HepG2 (cell line): ENCODE results near the gene TMEM236. TPM values are rescaled to one million over a fixed set of nuclear protein-coding genes. Genes with fewer than 3 reads are reported as not detected.

Source experiments
- ATAC-seq: fragments of 200-7000 bp; cut with Tn5 transposase; 3 replicates; pipeline ENCODE4 v1.9.1; 2020; ENCODE audit warnings: mild to moderate bottlenecking, moderate library complexity
- BruUV-seq: library from RNA; stranded (reverse); fragments of 400-500 nt; replicated peaks from 2 replicates; lab custom pipeline; 2021; lab: Mats Ljungman, UMichigan
- CTCF ChIA-PET: fragments of 300-600 bp; formaldehyde crosslinking; extraction: SDS; loops from one replicate; lab custom pipeline; 2021; ENCODE audit warnings: low total read pairs, inconsistent platforms, low intra/inter-chr PET ratio; lab: Yijun Ruan, JAX
- POLR2A ChIA-PET: fragments of 350-600 bp; sonication (Branson Sonifier 250); formaldehyde crosslinking; loops from one replicate; lab custom pipeline; 2020; ENCODE audit warnings: antibody characterized with exemption, inconsistent platforms; lab: Yijun Ruan, JAX
- DNase-seq: peaks from one replicate; pipeline ENCODE4 v3.0.0-alpha.2; 2015; ENCODE audit warnings: low spot score
- FAIRE-seq: peaks from 3 replicates; lab custom pipeline; 2011; peaks lifted over from hg19 to GRCh38; lab: Jason Lieb, UNC
- H2AFZ ChIP-seq: one replicate; pipeline ENCODE4 v1.6.1; 2011; ENCODE audit warnings: low read length, inconsistent platforms
- H3K27ac ChIP-seq: fragments of 300-600 bp; 3 replicates; pipeline ENCODE4 v1.8.0; 2011; ENCODE audit warnings: mixed run types, mild to moderate bottlenecking, mixed read lengths, low read length, inconsistent platforms; ENCODE audit not compliant: insufficient read depth; ENCODE audit errors: extremely low read length
- H3K27me3 ChIP-seq, 2 experiments: fragments of 200-600 bp in 1 of 2; 2 replicates in 1 of 2; 3 replicates in 1 of 2; pipeline versions ENCODE4 v1.6.0 to v1.8.0; 2011; ENCODE audit warnings: low read length in 2 of 2, mild to moderate bottlenecking in 2 of 2, moderate library complexity in 2 of 2, inconsistent platforms in 1 of 2; ENCODE audit not compliant: insufficient read depth in 2 of 2, control insufficient read depth in 1 of 2
- H3K36me3 ChIP-seq, 2 experiments: fragments of 200-600 bp in 1 of 2; replicated peaks in 1 of 2; 2 replicates in 1 of 2; 3 replicates in 1 of 2; pipeline versions ENCODE4 v1.5.1 to v1.8.0; 2011; ENCODE audit warnings: low read length in 2 of 2, inconsistent platforms in 1 of 2; ENCODE audit not compliant: insufficient read depth in 2 of 2, control insufficient read depth in 1 of 2
- H3K4me1 ChIP-seq: 2 replicates; pipeline ENCODE4 v1.5.1; 2012; ENCODE audit warnings: low read length, inconsistent platforms; ENCODE audit not compliant: insufficient read depth
- H3K4me2 ChIP-seq: 2 replicates; pipeline ENCODE4 v1.6.0; 2011; ENCODE audit warnings: low read depth, low read length, inconsistent platforms
- H3K4me3 ChIP-seq, 3 experiments: fragments of 200-600 bp in 1 of 3; sonication (generic), shearing (Covaris generic) in 1 of 3; replicated peaks in 1 of 3; 2 replicates each; pipeline ENCODE4 v1.5.1; 2011 to 2016; ENCODE audit warnings: low read length in 3 of 3, inconsistent platforms in 2 of 3, low read depth in 2 of 3, mild to moderate bottlenecking in 2 of 3, control low read depth in 1 of 3, mixed read lengths in 1 of 3; ENCODE audit not compliant: insufficient read depth in 1 of 3
- H3K79me2 ChIP-seq: one replicate; pipeline ENCODE4 v1.6.1; 2011; ENCODE audit warnings: low read length, inconsistent platforms; ENCODE audit not compliant: insufficient read depth
- H3K9ac ChIP-seq: 2 replicates; pipeline ENCODE4 v1.6.0; 2011; ENCODE audit warnings: mild to moderate bottlenecking, low read depth, low read length, inconsistent platforms; ENCODE audit not compliant: insufficient read depth
- H3K9me3 ChIP-seq: 2 replicates; pipeline ENCODE4 v1.5.1; 2012; ENCODE audit warnings: mild to moderate bottlenecking, low read length
- H4K20me1 ChIP-seq: 2 replicates; pipeline ENCODE4 v1.6.0; 2011; ENCODE audit warnings: inconsistent platforms, mild to moderate bottlenecking, low read length, moderate library complexity; ENCODE audit not compliant: insufficient read depth
- CTCF ChIP-seq: sonication (generic); formaldehyde crosslinking; IDR thresholded peaks from 2 replicates; pipeline ENCODE4 v1.5.0; 2020; ENCODE audit warnings: mild to moderate bottlenecking, missing genetic modification reagents, moderate library complexity
- FOSL2 ChIP-seq: sonication (generic); formaldehyde crosslinking; IDR thresholded peaks from 2 replicates; pipeline ENCODE4 v1.4.0; 2020; ENCODE audit warnings: missing genetic modification reagents
- MAZ ChIP-seq, 2 experiments: sonication (generic) in 1 of 2; formaldehyde crosslinking in 1 of 2; IDR thresholded peaks; 2 replicates each; pipeline versions ENCODE4 v1.5.0 to v1.6.1; 2012 to 2020; ENCODE audit warnings: low read depth in 2 of 2, mild to moderate bottlenecking in 2 of 2, borderline replicate concordance in 1 of 2, improper control_type of control experiment in 1 of 2, low read length in 1 of 2, missing genetic modification reagents in 1 of 2, moderate library complexity in 1 of 2
- SOX6 ChIP-seq, 2 experiments: fragments of 450-650 bp in 1 of 2; sonication (generic) in 1 of 2; formaldehyde crosslinking in 1 of 2; IDR thresholded peaks; 2 replicates each; pipeline versions ENCODE4 v1.4.0 to v1.6.1; 2017 to 2020; ENCODE audit warnings: antibody characterized with exemption in 1 of 2, mild to moderate bottlenecking in 1 of 2, missing genetic modification reagents in 1 of 2
- STAG1 ChIP-seq: sonication (generic); formaldehyde crosslinking; IDR thresholded peaks from 2 replicates; pipeline ENCODE4 v1.4.0; 2020; ENCODE audit warnings: missing genetic modification reagents
- TARDBP ChIP-seq: sonication (generic); formaldehyde crosslinking; IDR thresholded peaks from 2 replicates; pipeline ENCODE4 v1.8.0; 2022; ENCODE audit warnings: mild to moderate bottlenecking, missing genetic modification reagents
- ZNF788 ChIP-seq: sonication (generic); formaldehyde crosslinking; IDR thresholded peaks from 2 replicates; pipeline ENCODE4 v1.5.0; 2020; ENCODE audit warnings: mild to moderate bottlenecking, missing genetic modification reagents, borderline replicate concordance
- WGBS: methylation state at CpG from one replicate; pipeline ENCODE4 v1.1.6; 2017; ENCODE audit warnings: low lambda C conversion rate; 5-methylcytosine and 5-hydroxymethylcytosine counted together
- in situ Hi-C: cut with HindIII; loops from 2 replicates; pipeline ENCODE4 v1.10.0; 2017; ENCODE audit warnings: low pct_unique_long_range_greater_than_20kb; ENCODE audit not compliant: extremely low pct_ligation_motif_present
- intact Hi-C: fragments of 100-400 bp; cut with micrococcal nuclease; formaldehyde crosslinking; loops from one replicate; pipeline ENCODE4 v1.10.0; 2022; ENCODE audit not compliant: unreplicated experiment
- polyA plus RNA-seq, 8 experiments: library from polyadenylated mRNA; depleted of rRNA in 3 of 8; stranded (reverse) in 7 of 8; unstranded in 1 of 8; fragments of >200 nt; fragmentation: Illumina TruSeq in 4 of 8; extraction: Trizol in 4 of 8; gene quantifications; 2 replicates each; pipeline versions ENCODE4 v1.2.1 to v1.2.3, GENCODE V29; 2011 to 2016; ENCODE audit warnings: low read depth in 4 of 8, missing spikeins in 1 of 8, mixed read lengths in 1 of 8; ENCODE audit not compliant: insufficient read depth in 1 of 8
- total RNA-seq, 5 experiments: library from RNA; depleted of rRNA; stranded (reverse); fragments of >200 nt; fragmentation: Illumina TruSeq; extraction: Trizol; gene quantifications; 2 replicates each; pipeline ENCODE4 v1.2.3, GENCODE V29; 2016; ENCODE audit warnings: low read depth in 1 of 5

TMEM236 gene
- total and polyA plus RNA-seq, 2 of the 13 experiments (the other 11 are each of a cell fraction or from before 2014, with no cell fraction given) = 0.04 to 0.08 TPM

GRCh38 chr10:17805330-17805729, 53.3 kb downstream of the TMEM236 start:
- Histone ChIP-seq H3K9ac (no peak overlapping the region), H4K20me1 (no peaks in the 10 kb centered on the region), H3K4me2 (no peak overlapping the region), H2AFZ (no peak overlapping the region), H3K36me3 (no peaks in the 10 kb centered on the region), H3K9me3 (no peaks in the 10 kb centered on the region), H3K27me3 (peaks cover 4 to 27% of the 10 kb centered on the region in 2 experiments; a peak in 3 of 5 replicates), H3K27ac (no peak overlapping the region), H3K79me2 (no peaks in the 10 kb centered on the region), H3K4me3 (no peak overlapping the region), H3K4me1 (no peaks in the 10 kb centered on the region)
- DNase-seq = no peak
- no TSS peak for BruUV-seq
- in situ Hi-C loops = no loop called here
- 5% methylated on average over 3 of the region's 3 CpGs for WGBS
- ChIA-PET POLR2A (no interaction called here), CTCF (no interaction called here)
- no peak for ATAC-seq
- FAIRE-seq = no peak
- TF ChIP-seq MAZ (IDR thresholded peaks at IDR 0.05; ENCODE audit: borderline replicate concordance, low read depth, low read length) = no peak
- no peak for TF ChIP-seq MAZ (CRISPR knock-in tag; IDR thresholded peaks at IDR 0.05; ENCODE audit: low read depth)
- no peak for TF ChIP-seq ZNF788 (CRISPR knock-in tag)
- TF ChIP-seq TARDBP = no peak
- intact Hi-C loops = no loop called here

DNA sequence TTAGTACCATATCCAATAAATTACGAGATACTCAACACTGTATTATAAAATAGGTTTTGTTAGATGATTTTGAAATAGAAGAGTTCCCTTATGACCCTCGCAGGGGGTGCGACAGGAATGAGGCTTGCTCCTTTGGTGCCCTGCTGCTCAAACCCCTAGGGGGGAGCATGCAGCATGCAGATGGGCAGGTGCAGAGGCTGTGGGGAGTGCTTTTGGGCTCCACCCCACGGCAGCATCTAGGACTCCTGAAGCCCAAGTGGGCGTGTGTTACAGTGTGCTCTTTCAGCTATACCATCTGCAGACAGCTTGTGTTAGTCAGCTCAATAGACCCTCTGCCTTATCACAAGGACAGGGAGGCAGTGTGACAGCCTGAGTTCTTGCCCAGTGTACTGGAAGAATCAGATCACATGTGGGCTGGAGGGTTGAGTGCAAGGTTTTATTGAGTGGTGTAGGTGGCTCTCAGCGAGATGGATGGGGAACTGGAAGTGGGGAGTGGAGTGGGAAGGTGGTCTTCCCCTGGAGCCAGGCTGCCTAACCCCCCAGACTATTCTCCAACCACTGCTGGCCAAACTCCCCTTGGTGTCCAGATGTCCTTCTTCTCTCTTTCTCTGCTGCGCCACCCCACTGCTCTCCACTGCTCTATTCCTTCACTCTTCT, 54.0 kb downstream of the TMEM236 start:
- Histone ChIP-seq H3K79me2 (no peaks in the 10 kb centered on the region), H3K9me3 (no peaks in the 10 kb centered on the region), H3K9ac (no peak overlapping the region), H4K20me1 (no peaks in the 10 kb centered on the region), H3K4me2 (no peak overlapping the region), H3K27ac (no peak overlapping the region), H3K4me1 (no peaks in the 10 kb centered on the region), H2AFZ (no peak overlapping the region), H3K36me3 (no peaks in the 10 kb centered on the region), H3K27me3 (peaks cover 4 to 29% of the 10 kb centered on the region in 2 experiments; a peak in 3 of 5 replicates), H3K4me3 (no peak overlapping the region)
- ChIA-PET POLR2A (no interaction called here), CTCF (no interaction called here)
- in situ Hi-C loops (no loop called here), intact Hi-C loops (no loop called here)
- no peak for DNase-seq
- no TSS peak for BruUV-seq
- TF ChIP-seq STAG1 (0 out of 2 replicates have a peak, but pooled peaks have one; percentile 15), FOSL2 (CRISPR knock-in tag) (no peak), CTCF (CRISPR knock-in tag) (0 out of 2 replicates have a peak, but pooled peaks have one; percentile 22), SOX6 (IDR thresholded peaks at IDR 0.05) (no peak), SOX6 (CRISPR knock-in tag; IDR thresholded peaks at IDR 0.05) (no peak)
- WGBS = 35% methylated on average over 7 of the region's 7 CpGs
- FAIRE-seq = no peak
- ATAC-seq = peak; percentile 77
